A549 (cell line): ENCODE data around the gene BAHCC1. TPM values are rescaled to one million over a fixed set of nuclear protein-coding genes. Genes with fewer than 3 reads are reported as not detected.

Source experiments
- BHLHE40 ChIP-seq: IDR thresholded peaks from 2 replicates; pipeline ENCODE4 v1.6.1; 2012; ENCODE audit warnings: low read depth, low read length, inconsistent platforms
- CBX2 ChIP-seq: fragments of 200-600 bp; sonication (generic); IDR thresholded peaks from 2 replicates; pipeline ENCODE4 v1.6.1; 2016; ENCODE audit warnings: low read depth, mild to moderate bottlenecking, borderline replicate concordance
- CBX8 ChIP-seq: fragments of 200-600 bp; sonication (generic); IDR thresholded peaks from 2 replicates; pipeline ENCODE4 v1.6.1; 2016
- CHD2 ChIP-seq: fragments of 150-350 bp; IDR thresholded peaks from 2 replicates; pipeline ENCODE4 v1.6.1; 2014; ENCODE audit warnings: low read length; ENCODE audit not compliant: partially characterized antibody
- EHF ChIP-seq: fragments of 250-450 bp; sonication (Bioruptor Pico); IDR thresholded peaks from 2 replicates; pipeline ENCODE4 v1.5.0; 2020; ENCODE audit warnings: mild to moderate bottlenecking
- ESRRA ChIP-seq: fragments of 150-350 bp; IDR thresholded peaks from 2 replicates; pipeline ENCODE4 v1.6.1; 2014; ENCODE audit warnings: mild to moderate bottlenecking, low read length, borderline replicate concordance
- FOSL2 ChIP-seq, 2 experiments: fragments of 450-650 bp in 1 of 2; fragments of >200 bp in 1 of 2; sonication (Bioruptor Twin) in 1 of 2; formaldehyde crosslinking; IDR thresholded peaks; 2 replicates each; pipeline versions ENCODE4 v1.5.0 to v1.6.1; 2016 to 2020; ENCODE audit warnings: mild to moderate bottlenecking in 1 of 2, moderate library complexity in 1 of 2
- FOXS1 ChIP-seq: fragments of 250-450 bp; sonication (Bioruptor Pico); IDR thresholded peaks from 2 replicates; pipeline ENCODE4 v1.5.0; 2020; ENCODE audit warnings: mild to moderate bottlenecking, moderate library complexity
- GATA3 ChIP-seq: IDR thresholded peaks from 2 replicates; pipeline ENCODE4 v1.6.1; 2012; ENCODE audit warnings: borderline replicate concordance
- HDAC2 ChIP-seq: fragments of 200-600 bp; sonication (generic); IDR thresholded peaks from 2 replicates; pipeline ENCODE4 v1.6.1; 2016
- HOXA7 ChIP-seq: fragments of 250-450 bp; sonication (Bioruptor Pico); IDR thresholded peaks from 2 replicates; pipeline ENCODE4 v1.5.0; 2020; ENCODE audit warnings: mild to moderate bottlenecking, moderate library complexity
- HOXB13 ChIP-seq: fragments of 250-450 bp; sonication (Bioruptor Pico); IDR thresholded peaks from 2 replicates; pipeline ENCODE4 v1.5.0; 2020; ENCODE audit warnings: low read depth, mild to moderate bottlenecking, moderate library complexity
- JUN ChIP-seq, 2 experiments: fragments of >200 bp; sonication (Bioruptor Twin); formaldehyde crosslinking; IDR thresholded peaks; 2 replicates in 1 of 2; 3 replicates in 1 of 2; pipeline ENCODE4 v1.6.1; 2016 to 2017
- JUNB ChIP-seq: fragments of >200 bp; sonication (Bioruptor Twin); formaldehyde crosslinking; IDR thresholded peaks from 2 replicates; pipeline ENCODE4 v1.6.1; 2016
- KDM1A ChIP-seq: fragments of 200-600 bp; sonication (generic); IDR thresholded peaks from 2 replicates; pipeline ENCODE4 v1.6.1; 2016; ENCODE audit warnings: low read depth, mild to moderate bottlenecking
- MAFK ChIP-seq: fragments of 450-650 bp; IDR thresholded peaks from 2 replicates; pipeline ENCODE4 v1.6.1; 2014; ENCODE audit not compliant: partially characterized antibody
- MAZ ChIP-seq: fragments of 150-350 bp; IDR thresholded peaks from 2 replicates; pipeline ENCODE4 v1.6.1; 2014; ENCODE audit warnings: antibody characterized with exemption, low read depth, low read length, borderline replicate concordance
- MYC ChIP-seq: IDR thresholded peaks from 2 replicates; pipeline ENCODE4 v1.6.1; 2012; ENCODE audit warnings: mild to moderate bottlenecking, inconsistent platforms, low read length, improper control_type of control experiment, borderline replicate concordance
- NFE2L2 ChIP-seq: fragments of 150-350 bp; conservative IDR thresholded peaks from 2 replicates; pipeline ENCODE4 v1.6.1; 2014; ENCODE audit warnings: low read length
- POLR2A ChIP-seq: IDR thresholded peaks from 2 replicates; pipeline ENCODE4 v1.6.1; 2012; ENCODE audit warnings: mild to moderate bottlenecking, low read length
- POLR2AphosphoS2 ChIP-seq: conservative IDR thresholded peaks from 2 replicates; pipeline ENCODE4 v1.6.1; 2012; ENCODE audit warnings: low read length, improper control_type of control experiment, inconsistent platforms
- RAD21 ChIP-seq, 2 experiments: fragments of >200 bp in 1 of 2; sonication (Bioruptor Twin) in 1 of 2; formaldehyde crosslinking in 1 of 2; IDR thresholded peaks in 1 of 2; conservative IDR thresholded peaks in 1 of 2; 2 replicates in 1 of 2; 3 replicates in 1 of 2; pipeline ENCODE4 v1.6.1; 2012 to 2018; ENCODE audit warnings: inconsistent platforms in 1 of 2
- RARB ChIP-seq: fragments of 250-450 bp; sonication (Bioruptor Pico); IDR thresholded peaks from 2 replicates; pipeline ENCODE4 v1.8.0; 2021; ENCODE audit warnings: mild to moderate bottlenecking, moderate library complexity
- RCOR1 ChIP-seq: fragments of 150-350 bp; IDR thresholded peaks from 2 replicates; pipeline ENCODE4 v1.6.1; 2014; ENCODE audit warnings: antibody characterized with exemption, low read length, low read depth
- RFX5 ChIP-seq: fragments of 450-650 bp; IDR thresholded peaks from 2 replicates; pipeline ENCODE4 v1.7.1; 2014; ENCODE audit warnings: antibody characterized with exemption, mild to moderate bottlenecking, moderate library complexity
- SMC3 ChIP-seq: fragments of >200 bp; sonication (Bioruptor Twin); formaldehyde crosslinking; IDR thresholded peaks from 3 replicates; pipeline ENCODE4 v1.6.1; 2018; ENCODE audit warnings: inconsistent platforms
- SREBF2 ChIP-seq: fragments of 450-650 bp; IDR thresholded peaks from 2 replicates; pipeline ENCODE4 v1.6.1; 2014; ENCODE audit warnings: mild to moderate bottlenecking, moderate library complexity
- TFCP2L1 ChIP-seq: fragments of 250-450 bp; sonication (Bioruptor Pico); IDR thresholded peaks from 2 replicates; pipeline ENCODE4 v1.5.0; 2021; ENCODE audit warnings: mild to moderate bottlenecking
- TP53 ChIP-seq: fragments of 250-450 bp; sonication (Bioruptor Pico); IDR thresholded peaks from 2 replicates; pipeline ENCODE4 v1.5.0; 2021; ENCODE audit warnings: mild to moderate bottlenecking, moderate library complexity
- ZNF302 ChIP-seq: fragments of 250-450 bp; sonication (Bioruptor Pico); IDR thresholded peaks from 2 replicates; pipeline ENCODE4 v1.9.0; 2021; ENCODE audit warnings: inconsistent platforms, mild to moderate bottlenecking, moderate library complexity
- polyA plus RNA-seq, 4 experiments: library from polyadenylated mRNA; depleted of rRNA in 3 of 4; stranded (reverse); fragments of >200 nt; fragmentation: RNase III in 1 of 4; extraction: RNeasy Plus Mini Kit Qiagen cat#74134 plus additional on column Dnase treatment in 1 of 4; gene quantifications; 2 replicates in 3 of 4; 3 replicates in 1 of 4; pipeline ENCODE4 v1.2.3, GENCODE V29; 2011 to 2017
- TF ChIP-seq, protein P1 (sequence below): IDR thresholded peaks from 2 replicates; pipeline ENCODE4 v1.6.1; 2012; ENCODE audit warnings: low read depth, borderline replicate concordance
- TF ChIP-seq, protein P2 (sequence below): IDR thresholded peaks from 2 replicates; pipeline ENCODE4 v1.6.1; 2012
- TF ChIP-seq, protein P3 (sequence below): fragments of 200-600 bp; sonication (generic); IDR thresholded peaks from 2 replicates; pipeline ENCODE4 v1.6.1; 2016; ENCODE audit warnings: antibody characterized with exemption, mild to moderate bottlenecking, moderate library complexity
- TF ChIP-seq, protein P4 (sequence below): fragments of 150-350 bp; IDR thresholded peaks from 2 replicates; pipeline ENCODE4 v1.6.1; 2014; ENCODE audit warnings: low read depth, mild to moderate bottlenecking, low read length
- TF ChIP-seq, protein P5 (sequence below): fragments of 250-450 bp; sonication (Bioruptor Pico); IDR thresholded peaks from 2 replicates; pipeline ENCODE4 v1.5.0; 2020; ENCODE audit warnings: low read depth, mild to moderate bottlenecking, moderate library complexity
- TF ChIP-seq, protein P6 (sequence below): fragments of 450-650 bp; IDR thresholded peaks from 2 replicates; pipeline ENCODE4 v1.6.1; 2014; ENCODE audit warnings: antibody characterized with exemption

BAHCC1 gene
- polyA plus RNA-seq, 2 of the 4 experiments (the other 2 are of a cell fraction), result 2.6 to 5.8 TPM

DNA sequence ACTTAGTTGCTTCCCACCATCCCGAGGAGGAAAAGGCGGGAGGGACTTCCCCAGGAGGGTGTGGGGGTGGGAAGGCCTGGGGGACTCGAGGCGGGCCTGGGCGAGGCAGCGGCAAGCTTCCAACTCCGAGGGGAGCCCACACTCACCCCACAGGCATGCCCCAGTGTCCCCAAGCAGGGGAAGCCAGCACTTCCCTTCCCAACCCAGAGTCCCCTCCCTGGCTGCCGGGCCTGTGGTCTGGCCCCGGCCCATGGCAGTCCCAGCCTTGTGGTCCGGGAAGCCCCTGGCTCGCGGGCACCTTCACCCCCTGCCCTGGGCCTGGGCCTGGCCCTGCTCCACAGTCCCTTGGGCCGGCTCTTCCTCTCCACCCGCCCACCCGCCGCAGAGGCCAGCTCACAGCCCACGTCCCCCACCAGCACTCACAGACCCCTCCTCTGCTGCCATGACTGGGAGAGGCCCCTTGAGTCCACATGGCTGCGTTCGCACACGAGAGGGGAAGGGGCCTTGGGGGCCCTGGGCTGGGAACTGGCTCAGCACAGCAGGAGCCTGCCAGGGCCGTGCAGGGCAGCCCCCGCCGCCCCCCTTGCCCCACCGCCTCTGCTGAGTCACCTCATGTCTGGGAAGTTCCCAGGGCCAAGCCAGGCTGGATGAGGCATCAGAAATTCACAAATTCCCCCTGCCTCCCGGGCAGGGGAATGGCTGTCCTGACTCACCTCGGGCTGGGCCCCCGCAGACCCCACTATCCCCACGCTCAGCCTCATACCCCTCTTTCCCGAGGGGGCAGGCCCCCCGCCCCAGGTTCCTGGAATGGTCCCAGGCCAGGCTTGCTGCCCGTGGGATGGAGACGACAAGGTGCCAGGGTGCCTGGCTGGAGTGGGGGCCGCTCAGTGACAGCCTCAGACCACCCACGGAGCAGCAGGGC, 27.8 kb downstream of the BAHCC1 start (continued):
- peak; percentile 70 for TF ChIP-seq JUNB
- TF ChIP-seq FOXS1 (CRISPR knock-in tag), result peak; percentile 80; the same call in 1 of the 2 replicates
- no peak for TF ChIP-seq CBX2
- TF ChIP-seq POLR2AphosphoS2, result no peak
- TF ChIP-seq TP53 (CRISPR knock-in tag), result peak; percentile 90; the same call in 1 of the 2 replicates
- TF ChIP-seq MAZ, result peak; percentile 64
- TF ChIP-seq, protein P1, sequence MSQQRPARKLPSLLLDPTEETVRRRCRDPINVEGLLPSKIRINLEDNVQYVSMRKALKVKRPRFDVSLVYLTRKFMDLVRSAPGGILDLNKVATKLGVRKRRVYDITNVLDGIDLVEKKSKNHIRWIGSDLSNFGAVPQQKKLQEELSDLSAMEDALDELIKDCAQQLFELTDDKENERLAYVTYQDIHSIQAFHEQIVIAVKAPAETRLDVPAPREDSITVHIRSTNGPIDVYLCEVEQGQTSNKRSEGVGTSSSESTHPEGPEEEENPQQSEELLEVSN, result peak; percentile 91
- peak; percentile 84 to 88 for TF ChIP-seq JUN (IDR thresholded peaks at IDR 0.05)
- peak; percentile 78; the same call in 1 of the 2 replicates for TF ChIP-seq TFCP2L1 (CRISPR knock-in tag)
- TF ChIP-seq BHLHE40, result no peak
- peak; percentile 80 for TF ChIP-seq MAFK
- peak; percentile 53; the same call in 1 of the 2 replicates for TF ChIP-seq MYC
- TF ChIP-seq SMC3, result no peak
- TF ChIP-seq, protein P2, sequence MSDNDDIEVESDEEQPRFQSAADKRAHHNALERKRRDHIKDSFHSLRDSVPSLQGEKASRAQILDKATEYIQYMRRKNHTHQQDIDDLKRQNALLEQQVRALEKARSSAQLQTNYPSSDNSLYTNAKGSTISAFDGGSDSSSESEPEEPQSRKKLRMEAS, result peak; percentile 68
- no peak for TF ChIP-seq KDM1A
- TF ChIP-seq NFE2L2, result peak; percentile 84
- TF ChIP-seq RFX5, result no peak
- TF ChIP-seq HDAC2, result no peak
- no peak for TF ChIP-seq SREBF2
- TF ChIP-seq, protein P3, sequence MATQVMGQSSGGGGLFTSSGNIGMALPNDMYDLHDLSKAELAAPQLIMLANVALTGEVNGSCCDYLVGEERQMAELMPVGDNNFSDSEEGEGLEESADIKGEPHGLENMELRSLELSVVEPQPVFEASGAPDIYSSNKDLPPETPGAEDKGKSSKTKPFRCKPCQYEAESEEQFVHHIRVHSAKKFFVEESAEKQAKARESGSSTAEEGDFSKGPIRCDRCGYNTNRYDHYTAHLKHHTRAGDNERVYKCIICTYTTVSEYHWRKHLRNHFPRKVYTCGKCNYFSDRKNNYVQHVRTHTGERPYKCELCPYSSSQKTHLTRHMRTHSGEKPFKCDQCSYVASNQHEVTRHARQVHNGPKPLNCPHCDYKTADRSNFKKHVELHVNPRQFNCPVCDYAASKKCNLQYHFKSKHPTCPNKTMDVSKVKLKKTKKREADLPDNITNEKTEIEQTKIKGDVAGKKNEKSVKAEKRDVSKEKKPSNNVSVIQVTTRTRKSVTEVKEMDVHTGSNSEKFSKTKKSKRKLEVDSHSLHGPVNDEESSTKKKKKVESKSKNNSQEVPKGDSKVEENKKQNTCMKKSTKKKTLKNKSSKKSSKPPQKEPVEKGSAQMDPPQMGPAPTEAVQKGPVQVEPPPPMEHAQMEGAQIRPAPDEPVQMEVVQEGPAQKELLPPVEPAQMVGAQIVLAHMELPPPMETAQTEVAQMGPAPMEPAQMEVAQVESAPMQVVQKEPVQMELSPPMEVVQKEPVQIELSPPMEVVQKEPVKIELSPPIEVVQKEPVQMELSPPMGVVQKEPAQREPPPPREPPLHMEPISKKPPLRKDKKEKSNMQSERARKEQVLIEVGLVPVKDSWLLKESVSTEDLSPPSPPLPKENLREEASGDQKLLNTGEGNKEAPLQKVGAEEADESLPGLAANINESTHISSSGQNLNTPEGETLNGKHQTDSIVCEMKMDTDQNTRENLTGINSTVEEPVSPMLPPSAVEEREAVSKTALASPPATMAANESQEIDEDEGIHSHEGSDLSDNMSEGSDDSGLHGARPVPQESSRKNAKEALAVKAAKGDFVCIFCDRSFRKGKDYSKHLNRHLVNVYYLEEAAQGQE, result no peak
- no peak; the same call in none of the 2 replicates for TF ChIP-seq GATA3
- TF ChIP-seq RARB (CRISPR knock-in tag), result no peak
- peak; percentile 81 for TF ChIP-seq EHF
- TF ChIP-seq FOSL2 (IDR thresholded peaks at IDR 0.05), result peak; percentile 74; the same call in 1 of the 2 replicates
- TF ChIP-seq FOSL2 (CRISPR knock-in tag; IDR thresholded peaks at IDR 0.05), result peak; percentile 93
- TF ChIP-seq ZNF302 (CRISPR knock-in tag), result peak; percentile 11; the same call in 1 of the 2 replicates
- peak in 1 of 2 experiments; percentile 26; a peak in 1 of 5 replicates for TF ChIP-seq RAD21 (conservative IDR thresholded peaks at IDR 0.05 in 1 of 2, IDR thresholded peaks at IDR 0.05 in 1 of 2)
- TF ChIP-seq CBX8, result no peak
- TF ChIP-seq, protein P4, sequence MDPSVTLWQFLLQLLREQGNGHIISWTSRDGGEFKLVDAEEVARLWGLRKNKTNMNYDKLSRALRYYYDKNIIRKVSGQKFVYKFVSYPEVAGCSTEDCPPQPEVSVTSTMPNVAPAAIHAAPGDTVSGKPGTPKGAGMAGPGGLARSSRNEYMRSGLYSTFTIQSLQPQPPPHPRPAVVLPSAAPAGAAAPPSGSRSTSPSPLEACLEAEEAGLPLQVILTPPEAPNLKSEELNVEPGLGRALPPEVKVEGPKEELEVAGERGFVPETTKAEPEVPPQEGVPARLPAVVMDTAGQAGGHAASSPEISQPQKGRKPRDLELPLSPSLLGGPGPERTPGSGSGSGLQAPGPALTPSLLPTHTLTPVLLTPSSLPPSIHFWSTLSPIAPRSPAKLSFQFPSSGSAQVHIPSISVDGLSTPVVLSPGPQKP, result no peak
- TF ChIP-seq, protein P5, sequence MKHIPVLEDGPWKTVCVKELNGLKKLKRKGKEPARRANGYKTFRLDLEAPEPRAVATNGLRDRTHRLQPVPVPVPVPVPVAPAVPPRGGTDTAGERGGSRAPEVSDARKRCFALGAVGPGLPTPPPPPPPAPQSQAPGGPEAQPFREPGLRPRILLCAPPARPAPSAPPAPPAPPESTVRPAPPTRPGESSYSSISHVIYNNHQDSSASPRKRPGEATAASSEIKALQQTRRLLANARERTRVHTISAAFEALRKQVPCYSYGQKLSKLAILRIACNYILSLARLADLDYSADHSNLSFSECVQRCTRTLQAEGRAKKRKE (CRISPR knock-in tag), result peak; percentile 50
- TF ChIP-seq HOXB13 (CRISPR knock-in tag), result peak; percentile 82
- TF ChIP-seq, protein P6, sequence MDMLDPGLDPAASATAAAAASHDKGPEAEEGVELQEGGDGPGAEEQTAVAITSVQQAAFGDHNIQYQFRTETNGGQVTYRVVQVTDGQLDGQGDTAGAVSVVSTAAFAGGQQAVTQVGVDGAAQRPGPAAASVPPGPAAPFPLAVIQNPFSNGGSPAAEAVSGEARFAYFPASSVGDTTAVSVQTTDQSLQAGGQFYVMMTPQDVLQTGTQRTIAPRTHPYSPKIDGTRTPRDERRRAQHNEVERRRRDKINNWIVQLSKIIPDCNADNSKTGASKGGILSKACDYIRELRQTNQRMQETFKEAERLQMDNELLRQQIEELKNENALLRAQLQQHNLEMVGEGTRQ, result no peak
- TF ChIP-seq POLR2A, result 0 out of 2 replicates have a peak, but pooled peaks have one; percentile 15
- no peak for TF ChIP-seq RCOR1
- peak; percentile 77 for TF ChIP-seq HOXA7
- peak; percentile 19 for TF ChIP-seq CHD2
- TF ChIP-seq ESRRA, result no peak
